ENCODE measurements around the gene STH.
A peak's percentile ranks its signal among the peaks of the same experiment; 100 is the strongest.

Gene STH

DNA sequence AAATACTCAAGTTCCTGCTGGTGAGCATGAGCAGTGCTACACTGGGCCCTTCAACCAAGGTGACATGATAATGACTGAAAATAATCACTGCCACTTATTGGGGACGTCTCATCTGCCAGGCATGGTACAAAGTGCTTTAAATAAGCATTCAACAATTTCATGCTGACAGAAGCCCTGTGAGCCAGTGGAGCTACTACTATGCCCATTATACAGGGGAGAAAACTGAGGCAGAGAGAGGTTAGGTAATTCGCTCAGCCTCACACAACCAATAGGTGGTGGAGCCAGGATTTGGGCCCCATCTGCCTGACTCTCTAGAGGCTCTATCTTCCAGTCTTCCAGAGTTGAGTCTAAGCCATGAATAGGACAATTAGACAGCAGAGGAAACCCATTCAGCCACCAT, 30.3 kb upstream of the STH start:
- no peak for DNase-seq

DNA sequence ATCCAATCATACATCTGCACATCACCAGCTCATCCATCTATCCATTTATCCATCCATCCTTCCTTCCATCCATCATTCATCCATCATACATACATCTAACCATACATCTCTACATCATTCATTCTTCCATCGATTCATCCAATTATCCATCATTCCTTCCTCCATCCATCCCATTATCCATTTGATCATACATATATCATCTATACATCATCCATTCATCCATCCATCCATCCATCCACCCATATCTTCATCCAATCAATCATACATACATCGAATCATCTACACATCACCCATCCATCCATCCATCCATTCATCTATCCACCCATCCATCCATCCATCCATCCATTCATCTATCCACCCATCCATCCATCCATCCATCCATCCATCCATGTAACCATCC, 29.3 kb upstream of the STH start:
- no peak for DNase-seq

DNA sequence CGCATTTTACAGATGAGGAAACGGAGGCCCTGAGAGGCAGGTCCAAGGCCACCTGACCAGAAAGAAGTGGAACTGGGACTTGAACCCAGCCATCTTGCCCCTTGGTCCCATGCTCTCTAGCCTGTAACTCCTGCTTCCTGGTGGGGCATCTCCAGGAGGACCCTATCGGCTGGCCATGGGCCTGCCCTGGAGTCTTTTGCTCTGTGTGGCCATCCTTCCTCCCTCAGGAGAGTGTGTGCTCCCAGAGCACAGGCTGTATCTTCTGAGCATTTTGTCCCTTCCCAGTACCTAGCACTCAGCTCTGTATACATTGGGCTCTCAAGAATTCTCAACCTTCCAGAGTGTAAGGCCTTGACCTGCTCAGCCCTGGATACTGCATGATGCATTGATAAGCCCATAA, 28.4 kb upstream of the STH start:
- no peak for DNase-seq

DNA sequence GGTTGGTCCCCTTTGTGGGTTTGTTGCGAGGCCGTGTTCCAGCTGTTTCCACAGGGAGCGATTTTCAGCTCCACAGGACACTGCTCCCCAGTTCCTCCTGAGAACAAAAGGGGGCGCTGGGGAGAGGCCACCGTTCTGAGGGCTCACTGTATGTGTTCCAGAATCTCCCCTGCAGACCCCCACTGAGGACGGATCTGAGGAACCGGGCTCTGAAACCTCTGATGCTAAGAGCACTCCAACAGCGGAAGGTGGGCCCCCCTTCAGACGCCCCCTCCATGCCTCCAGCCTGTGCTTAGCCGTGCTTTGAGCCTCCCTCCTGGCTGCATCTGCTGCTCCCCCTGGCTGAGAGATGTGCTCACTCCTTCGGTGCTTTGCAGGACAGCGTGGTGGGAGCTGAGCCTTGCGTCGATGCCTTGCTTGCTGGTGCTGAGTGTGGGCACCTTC, 27.3 kb upstream of the STH start:
- no peak for DNase-seq

DNA sequence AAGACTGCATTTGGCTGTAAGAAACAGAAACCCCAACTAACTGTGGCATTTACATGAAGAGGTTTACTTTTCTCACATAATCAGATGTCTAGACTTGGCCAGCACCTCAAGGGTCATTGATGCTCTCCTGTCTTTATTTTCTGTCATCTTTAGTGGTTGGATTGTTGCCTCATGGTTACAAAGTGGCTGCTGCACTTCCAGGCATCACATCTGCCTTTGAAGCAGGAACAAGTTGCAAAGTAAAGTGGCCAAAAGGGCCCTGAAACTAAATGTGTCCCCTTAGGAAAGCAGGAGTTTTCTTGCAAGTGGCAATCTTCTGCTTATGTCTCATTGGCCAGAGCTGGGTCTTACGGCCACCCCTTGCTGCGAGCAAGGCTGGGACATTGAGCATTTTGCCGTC, 26.5 kb upstream of the STH start:
- no peak for DNase-seq

DNA sequence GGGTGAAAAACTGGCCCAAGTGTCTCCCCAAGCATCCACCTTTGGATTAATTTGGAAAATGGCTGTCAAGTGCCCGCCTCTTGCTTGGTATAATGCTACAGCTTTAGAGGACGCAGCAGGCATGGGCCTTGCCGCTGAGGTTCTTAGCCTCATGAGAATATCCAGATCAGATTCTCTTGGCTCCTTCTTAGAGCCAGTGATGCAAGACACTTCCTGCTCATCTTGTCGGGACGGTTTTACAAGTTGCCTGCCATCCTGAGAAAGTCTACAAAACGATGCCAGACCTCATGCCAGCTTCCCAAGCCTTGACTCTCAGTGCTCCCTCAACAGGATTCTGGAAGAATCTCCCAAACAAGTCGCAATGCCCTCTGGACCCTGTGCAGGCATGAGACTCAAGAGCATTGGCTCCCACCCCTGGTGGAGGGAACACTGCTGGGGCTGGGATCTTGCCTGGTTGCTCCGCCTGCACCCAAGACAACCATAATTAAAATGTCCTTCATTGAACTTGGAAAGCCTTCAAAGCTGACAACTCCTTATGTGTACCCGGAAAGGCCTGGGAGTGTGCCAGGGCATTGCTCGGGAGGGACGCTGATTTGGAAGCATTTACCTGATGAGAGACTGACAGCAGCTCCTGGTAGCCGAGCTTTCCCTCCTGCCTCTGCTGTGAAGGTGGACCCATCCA, 25.8 kb upstream of the STH start:
- no peak for DNase-seq

DNA sequence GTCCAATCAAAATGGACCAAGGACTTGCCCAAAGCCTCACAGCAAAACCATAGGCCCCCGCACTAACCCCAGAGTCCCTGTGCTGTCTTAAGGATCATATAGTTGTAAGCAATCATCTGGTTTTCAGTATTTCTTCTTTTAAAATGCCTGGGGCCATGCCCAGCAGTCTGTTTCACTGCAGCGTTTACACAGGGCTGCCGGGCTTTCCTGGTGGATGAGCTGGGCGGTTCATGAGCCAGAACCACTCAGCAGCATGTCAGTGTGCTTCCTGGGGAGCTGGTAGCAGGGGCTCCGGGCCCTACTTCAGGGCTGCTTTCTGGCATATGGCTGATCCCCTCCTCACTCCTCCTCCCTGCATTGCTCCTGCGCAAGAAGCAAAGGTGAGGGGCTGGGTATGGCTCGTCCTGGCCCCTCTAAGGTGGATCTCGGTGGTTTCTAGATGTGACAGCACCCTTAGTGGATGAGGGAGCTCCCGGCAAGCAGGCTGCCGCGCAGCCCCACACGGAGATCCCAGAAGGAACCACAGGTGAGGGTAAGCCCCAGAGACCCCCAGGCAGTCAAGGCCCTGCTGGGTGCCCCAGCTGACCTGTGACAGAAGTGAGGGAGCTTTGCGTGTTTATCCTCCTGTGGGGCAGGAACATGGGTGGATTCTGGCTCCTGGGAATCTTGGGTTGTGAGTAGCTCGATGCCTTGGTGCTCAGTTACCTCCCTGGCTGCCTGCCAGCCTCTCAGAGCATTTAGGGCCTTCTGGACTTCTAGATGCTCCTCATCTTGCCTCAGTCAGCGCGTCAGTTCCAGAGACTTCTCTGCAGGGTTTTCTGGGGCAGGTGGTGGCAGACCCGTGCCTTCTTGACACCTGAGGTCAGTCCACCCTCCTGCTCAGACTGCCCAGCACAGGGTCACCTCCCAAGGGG, 24.8 kb upstream of the STH start:
- no peak for DNase-seq

DNA sequence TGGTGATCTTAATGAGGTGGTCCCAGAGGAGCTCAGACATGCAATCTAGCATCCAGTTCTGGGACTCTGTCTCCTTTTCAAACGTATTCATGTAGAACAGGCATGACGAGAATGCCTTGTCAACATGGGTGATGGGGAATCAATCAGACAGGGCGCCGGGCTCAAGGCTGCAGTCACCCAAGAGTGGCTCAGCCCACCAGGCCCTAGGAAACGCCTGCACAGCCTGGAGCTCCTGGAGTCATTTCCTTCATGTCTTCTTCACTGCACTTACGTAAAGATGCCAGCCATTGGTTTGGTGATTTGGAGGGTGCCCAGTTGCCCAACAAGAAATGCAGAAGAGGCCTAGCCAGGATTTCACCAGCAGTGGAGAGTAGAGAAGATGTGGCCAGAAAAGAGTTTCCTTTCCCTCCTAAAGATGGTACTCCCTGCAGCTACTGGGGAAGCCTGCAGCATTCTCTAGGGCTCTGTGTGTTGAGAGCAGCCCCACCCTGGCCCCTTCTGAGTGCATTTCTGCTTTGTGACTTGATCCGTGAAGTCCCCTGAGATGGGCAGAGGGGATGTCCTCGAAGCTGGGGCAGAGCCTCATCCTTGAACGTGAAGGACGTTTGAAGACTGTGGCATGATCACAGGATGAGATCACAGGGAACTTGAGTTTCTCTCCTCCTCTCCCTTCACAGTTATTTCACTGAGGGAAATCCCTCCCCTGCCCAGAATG, 24.0 kb upstream of the STH start:
- no peak for DNase-seq

DNA sequence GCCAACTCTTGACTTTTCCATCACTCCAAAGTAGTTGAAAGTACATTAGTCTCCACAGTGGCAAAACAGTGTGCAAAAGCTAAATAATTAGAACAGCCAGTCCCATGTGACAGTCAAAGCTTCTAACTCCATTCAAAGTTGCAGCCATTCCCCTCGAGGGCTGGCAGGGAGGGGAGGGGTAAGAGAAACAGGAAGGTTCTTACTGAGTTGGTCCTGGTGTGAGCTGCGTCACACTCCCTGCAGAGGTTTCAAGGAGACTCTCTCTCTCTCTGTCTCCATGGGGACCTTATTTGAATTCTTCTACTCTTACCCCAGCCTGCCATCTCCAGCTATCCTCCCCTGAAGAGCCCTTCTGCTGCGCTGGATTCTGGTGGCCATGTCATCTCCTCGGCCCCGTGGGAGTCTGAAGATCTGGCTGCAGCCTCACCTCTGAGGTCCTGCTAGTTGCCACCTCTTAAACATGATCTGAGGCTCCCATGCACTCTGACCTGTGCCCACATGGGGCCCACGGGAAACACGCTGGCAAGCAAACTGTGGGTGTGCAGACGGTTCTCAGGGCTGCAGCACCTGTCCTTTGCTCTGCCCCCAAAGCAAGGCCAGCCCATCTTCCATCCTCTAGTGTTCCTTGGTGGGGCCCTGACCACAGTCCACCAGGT, 23.3 kb upstream of the STH start:
- DNase-seq, result no peak

DNA sequence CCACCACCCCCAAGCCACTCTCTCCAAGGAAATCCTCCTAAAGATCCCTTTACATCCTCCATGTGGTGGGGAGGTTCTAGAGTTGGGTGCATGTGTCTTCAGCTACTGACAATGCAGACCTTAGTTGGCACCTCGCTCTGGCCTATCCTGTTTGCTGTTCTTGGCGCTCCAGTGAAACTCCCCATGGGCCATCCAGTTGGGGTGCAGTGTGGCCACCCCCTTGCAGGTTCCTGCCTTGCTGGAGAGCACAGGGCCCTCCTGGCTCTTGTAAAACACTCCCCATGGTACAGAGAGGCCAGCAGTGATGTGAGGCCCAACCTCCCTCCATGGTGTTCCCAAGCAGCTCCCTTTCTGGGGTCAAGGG, 22.7 kb upstream of the STH start:
- no peak for DNase-seq

DNA sequence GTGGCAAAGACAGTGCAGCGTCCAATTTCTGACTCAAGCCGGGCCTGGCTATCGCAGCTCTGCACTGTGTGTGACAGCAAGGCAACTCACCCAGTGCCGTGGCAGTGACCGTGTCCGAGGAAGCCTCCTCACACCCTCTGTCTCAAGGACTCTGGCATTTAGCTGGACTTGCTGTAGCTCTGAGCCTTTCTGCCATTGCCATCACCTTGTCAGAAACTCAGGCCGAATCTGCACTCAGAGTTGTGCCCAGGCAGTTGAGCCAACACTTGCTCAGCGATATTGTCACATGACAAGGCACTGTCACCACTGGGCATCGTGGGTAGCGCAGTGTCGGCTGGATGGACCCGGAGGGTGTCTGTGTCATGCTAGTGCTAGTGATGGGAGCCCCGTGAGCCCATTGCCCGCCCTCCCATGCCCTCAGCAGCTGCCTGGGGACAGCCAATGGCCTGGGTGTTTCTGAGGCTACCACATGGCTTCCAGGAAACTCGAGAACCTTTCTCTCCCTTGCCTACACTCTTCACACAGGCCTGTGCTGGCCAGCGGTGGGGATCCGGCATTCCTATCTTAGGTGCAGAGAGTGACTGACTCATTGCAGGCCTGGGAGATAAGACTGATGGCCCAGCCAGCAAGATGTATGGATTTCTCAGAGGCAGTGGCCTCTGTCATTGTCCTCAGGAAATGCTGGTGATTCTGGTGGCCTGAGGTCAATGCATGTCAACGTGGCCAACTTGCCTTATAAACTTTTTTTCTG, 22.1 kb upstream of the STH start:
- DNase-seq, result peak; percentile 71

DNA sequence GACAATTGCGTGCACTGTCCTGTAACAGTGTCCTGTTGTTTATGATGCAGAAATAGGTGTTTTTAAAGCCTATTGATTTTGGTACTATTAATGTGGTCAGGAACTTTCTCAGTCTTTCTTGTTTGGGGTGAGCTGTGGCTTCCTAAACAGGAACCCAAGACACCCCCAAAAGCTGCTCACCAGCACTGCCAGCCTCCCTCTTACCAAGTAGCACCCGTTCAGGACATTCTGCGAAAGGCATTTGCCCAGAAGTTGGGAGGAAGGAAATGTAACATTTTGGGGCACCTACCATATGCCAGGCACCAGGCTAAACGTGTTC, 21.6 kb upstream of the STH start:
- DNase-seq, result no peak

DNA sequence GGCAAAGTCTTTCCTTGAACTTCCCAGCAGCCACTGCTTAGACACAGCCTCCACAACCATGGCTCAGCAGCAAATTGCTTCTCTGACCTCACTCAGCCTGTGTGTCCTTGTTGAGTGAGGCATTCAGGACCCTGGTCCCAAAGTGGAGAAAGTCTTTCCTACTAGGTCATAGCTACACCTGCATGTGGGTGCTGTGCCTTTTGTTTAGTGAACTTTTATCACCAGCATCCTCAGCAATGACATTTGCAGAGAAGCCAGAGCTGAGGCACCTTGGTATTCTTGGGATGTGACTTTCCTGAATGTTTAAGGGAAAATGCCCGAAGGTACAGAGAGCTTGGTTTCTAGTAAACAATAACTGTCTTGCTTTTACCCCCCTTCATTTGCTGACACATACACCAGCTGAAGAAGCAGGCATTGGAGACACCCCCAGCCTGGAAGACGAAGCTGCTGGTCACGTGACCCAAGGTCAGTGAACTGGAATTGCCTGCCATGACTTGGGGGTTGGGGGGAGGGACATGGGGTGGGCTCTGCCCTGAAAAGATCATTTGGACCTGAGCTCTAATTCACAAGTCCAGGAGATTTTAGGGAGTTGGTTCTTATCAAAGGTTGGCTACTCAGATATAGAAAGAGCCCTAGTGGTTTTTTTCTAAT, 20.9 kb upstream of the STH start:
- no peak for DNase-seq

DNA sequence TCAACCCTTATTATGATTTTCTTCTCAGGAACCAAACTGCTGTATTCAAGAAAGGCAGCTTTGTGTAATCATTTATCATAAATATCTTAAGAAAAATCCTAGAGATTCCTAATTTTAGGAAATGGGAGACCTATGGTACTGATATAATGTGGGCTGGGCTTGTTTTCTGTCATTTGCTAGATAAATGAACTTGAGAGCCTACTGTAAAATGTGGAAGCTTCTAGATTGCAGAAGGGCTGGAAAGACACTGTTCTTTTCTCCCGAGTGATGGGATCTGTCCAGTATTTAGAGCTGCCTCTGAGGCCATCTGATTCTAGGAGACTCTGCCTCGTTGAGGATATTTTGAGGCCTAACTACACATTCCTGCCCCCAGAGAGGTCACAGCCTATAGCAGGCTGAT, 19.9 kb upstream of the STH start:
- no peak for DNase-seq

DNA sequence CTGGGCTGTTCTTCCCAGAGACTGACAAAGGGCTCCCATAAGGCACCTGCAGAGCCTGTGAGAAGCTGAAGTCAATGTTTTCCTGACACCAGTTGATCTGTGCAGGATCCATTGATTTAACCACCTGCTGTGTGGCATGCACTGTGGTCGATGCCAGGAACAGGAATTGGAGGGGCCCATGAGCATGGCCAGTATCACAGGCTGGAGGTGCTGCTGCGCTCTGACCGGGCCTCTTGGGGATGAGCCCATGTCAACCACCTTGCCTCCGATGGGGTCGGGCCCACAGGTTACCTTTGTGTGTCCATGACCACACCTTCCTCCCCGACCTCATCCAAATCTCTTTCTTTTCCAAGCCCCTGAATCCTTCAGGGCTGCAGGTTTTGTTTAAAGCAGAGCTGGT, 18.2 kb upstream of the STH start:
- DNase-seq, result no peak

DNA sequence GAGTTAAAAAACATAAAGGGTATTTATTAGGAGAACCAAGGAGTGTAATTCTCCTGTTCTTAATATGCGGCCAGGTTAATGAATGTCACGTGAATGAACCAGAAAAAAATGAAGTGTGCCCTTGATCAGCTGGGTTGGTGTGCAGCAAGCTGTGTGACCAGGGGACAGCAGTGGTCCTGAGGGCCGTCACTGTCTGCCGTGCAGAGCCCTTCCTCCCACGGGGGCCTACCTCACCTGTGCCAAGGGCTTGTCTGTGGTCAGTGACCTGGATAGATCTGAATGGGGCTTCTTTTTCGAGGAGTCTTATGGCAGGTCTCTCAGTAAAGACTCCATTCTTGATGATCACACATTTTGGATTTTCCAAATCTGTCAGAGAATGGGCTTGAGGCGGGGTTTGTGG, 17.7 kb upstream of the STH start:
- no peak for DNase-seq

DNA sequence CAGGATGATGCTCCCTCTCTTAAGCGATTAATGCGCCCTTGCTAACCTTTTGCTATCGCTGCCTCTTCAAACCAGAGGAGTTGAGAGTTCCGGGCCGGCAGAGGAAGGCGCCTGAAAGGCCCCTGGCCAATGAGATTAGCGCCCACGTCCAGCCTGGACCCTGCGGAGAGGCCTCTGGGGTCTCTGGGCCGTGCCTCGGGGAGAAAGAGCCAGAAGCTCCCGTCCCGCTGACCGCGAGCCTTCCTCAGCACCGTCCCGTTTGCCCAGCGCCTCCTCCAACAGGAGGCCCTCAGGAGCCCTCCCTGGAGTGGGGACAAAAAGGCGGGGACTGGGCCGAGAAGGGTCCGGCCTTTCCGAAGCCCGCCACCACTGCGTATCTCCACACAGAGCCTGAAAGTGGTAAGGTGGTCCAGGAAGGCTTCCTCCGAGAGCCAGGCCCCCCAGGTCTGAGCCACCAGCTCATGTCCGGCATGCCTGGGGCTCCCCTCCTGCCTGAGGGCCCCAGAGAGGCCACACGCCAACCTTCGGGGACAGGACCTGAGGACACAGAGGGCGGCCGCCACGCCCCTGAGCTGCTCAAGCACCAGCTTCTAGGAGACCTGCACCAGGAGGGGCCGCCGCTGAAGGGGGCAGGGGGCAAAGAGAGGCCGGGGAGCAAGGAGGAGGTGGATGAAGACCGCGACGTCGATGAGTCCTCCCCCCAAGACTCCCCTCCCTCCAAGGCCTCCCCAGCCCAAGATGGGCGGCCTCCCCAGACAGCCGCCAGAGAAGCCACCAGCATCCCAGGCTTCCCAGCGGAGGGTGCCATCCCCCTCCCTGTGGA, 16.0 kb upstream of the STH start:
- DNase-seq, result no peak

DNA sequence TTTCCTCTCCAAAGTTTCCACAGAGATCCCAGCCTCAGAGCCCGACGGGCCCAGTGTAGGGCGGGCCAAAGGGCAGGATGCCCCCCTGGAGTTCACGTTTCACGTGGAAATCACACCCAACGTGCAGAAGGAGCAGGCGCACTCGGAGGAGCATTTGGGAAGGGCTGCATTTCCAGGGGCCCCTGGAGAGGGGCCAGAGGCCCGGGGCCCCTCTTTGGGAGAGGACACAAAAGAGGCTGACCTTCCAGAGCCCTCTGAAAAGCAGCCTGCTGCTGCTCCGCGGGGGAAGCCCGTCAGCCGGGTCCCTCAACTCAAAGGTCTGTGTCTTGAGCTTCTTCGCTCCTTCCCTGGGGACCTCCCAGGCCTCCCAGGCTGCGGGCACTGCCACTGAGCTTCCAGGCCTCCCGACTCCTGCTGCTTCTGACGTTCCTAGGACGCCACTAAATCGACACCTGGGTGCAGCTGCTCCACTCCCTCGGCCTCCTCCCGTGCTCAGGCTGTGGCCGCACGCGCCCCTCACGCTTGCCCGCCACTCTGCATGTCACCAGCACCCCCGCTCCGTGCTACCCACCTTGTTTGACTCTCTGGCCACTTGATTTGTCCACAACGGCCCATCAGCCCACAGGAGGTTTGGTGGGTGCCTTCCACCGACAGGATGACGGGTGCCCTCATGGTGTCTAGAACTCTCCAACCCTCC, 15.3 kb upstream of the STH start:
- DNase-seq, result no peak

DNA sequence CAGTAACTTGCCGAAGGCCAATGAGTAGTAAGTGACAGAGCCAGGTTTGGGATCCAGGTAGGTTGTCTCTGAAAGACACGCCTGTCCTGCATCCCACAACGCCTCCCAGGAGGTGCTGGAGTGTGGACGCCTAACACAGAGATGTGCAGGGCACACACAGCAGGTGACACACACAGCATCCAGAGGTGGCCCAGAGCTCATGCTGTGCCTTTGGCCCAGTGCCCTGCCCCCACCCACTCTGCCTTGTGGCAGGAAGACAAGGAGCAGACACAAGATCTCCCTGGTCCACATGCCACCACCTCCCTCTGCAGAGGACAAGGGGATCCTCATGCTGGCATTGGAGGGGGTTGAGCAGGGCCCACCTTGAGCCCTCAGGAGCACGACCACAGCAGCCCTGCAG, 14.7 kb upstream of the STH start:
- DNase-seq, result no peak

DNA sequence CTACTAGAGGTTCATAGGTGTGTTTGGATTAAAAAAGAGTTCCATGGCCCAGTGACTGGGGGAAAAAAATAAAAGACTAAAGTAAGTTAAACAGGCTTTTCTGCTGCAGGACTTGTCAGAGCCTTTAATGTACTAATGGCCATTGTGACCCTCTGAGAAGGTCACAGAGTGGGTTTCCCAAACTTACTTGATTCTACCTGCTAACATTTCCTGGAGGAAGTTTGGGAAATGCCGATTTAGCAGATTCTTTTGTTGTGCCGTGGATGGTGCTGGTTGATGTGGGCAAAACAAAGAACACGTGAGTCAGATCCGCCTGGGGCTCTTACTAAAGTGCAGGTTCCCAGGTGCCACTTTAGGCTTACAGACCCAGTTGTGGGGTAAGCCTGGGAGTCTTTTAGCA, 13.6 kb upstream of the STH start:
- no peak for DNase-seq

DNA sequence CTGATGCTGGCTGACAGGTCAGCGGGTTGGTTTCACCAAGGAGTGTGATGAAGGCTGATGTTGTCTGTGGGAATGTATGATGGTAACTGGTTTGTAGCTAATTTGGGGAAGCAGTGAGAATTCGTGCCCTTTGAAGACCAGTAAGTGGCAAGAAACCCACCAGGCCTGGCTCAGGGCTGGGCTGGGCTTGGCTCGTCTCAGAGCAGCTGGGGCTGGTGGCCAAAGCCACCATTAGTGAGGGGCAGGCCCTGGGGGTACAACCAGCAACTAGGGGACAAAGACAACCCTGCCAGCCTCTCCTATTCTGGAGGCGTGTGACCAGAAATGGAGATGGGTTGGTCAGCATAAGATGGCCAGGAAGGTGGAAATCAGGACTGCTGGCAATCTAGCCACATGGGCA, 13.0 kb upstream of the STH start:
- DNase-seq, result no peak

Measured in hematopoietic multipotent progenitor cell treated with erythropoietin and hydrocortisone succinate and interleukin-3 and kit ligand, for 8 days (in vitro differentiated cells).